HFFc6 (cell line): ENCODE results near the gene HDAC5. TPM values are rescaled to one million over a fixed set of nuclear protein-coding genes. Genes with fewer than 3 reads are reported as not detected.

Source experiments
- DNase-seq: peaks from one replicate; pipeline ENCODE4 v3.0.0-alpha.2; 2018
- H3K27ac Mint-ChIP-seq: 2 replicates; pipeline ENCODE4 v1.8.0; 2020; ENCODE audit warnings: mild to moderate bottlenecking, mixed read lengths
- H3K27me3 Mint-ChIP-seq: 2 replicates; pipeline ENCODE4 v1.8.0; 2021; ENCODE audit warnings: mild to moderate bottlenecking, moderate library complexity, mixed read lengths; ENCODE audit not compliant: insufficient read depth
- H3K36me3 Mint-ChIP-seq: 2 replicates; pipeline ENCODE4 v1.8.0; 2021; ENCODE audit warnings: low read depth, mixed read lengths
- H3K4me1 Mint-ChIP-seq: 2 replicates; pipeline ENCODE4 v1.8.0; 2020; ENCODE audit warnings: low read depth, mixed read lengths
- H3K4me3 Mint-ChIP-seq: 2 replicates; pipeline ENCODE4 v1.8.0; 2020; ENCODE audit warnings: mild to moderate bottlenecking, moderate library complexity, mixed read lengths
- H3K9me3 Mint-ChIP-seq: 2 replicates; pipeline ENCODE4 v1.8.0; 2020; ENCODE audit warnings: mild to moderate bottlenecking, mixed read lengths
- total RNA-seq, 6 experiments: library from RNA; stranded (reverse); fragmentation: NEBNext Ultra II Directional; extraction: Animal tissue kit (Norgen Biotek cat#: 25700); gene quantifications; 2 replicates in 1 of 6; 3 replicates in 5 of 6; pipeline ENCODE4 v1.2.3, GENCODE V29; 2021
- TF ChIP-seq, protein P1 (sequence below): fragments of 200-600 bp; sonication (generic); IDR thresholded peaks from 2 replicates; pipeline ENCODE4 v1.5.0; 2021; ENCODE audit warnings: antibody characterized with exemption, mild to moderate bottlenecking

The HDAC5 gene
- total RNA-seq, 6 experiments from 2014 or later, result 63.4 to 87.4 (median 78.7) TPM

DNA sequence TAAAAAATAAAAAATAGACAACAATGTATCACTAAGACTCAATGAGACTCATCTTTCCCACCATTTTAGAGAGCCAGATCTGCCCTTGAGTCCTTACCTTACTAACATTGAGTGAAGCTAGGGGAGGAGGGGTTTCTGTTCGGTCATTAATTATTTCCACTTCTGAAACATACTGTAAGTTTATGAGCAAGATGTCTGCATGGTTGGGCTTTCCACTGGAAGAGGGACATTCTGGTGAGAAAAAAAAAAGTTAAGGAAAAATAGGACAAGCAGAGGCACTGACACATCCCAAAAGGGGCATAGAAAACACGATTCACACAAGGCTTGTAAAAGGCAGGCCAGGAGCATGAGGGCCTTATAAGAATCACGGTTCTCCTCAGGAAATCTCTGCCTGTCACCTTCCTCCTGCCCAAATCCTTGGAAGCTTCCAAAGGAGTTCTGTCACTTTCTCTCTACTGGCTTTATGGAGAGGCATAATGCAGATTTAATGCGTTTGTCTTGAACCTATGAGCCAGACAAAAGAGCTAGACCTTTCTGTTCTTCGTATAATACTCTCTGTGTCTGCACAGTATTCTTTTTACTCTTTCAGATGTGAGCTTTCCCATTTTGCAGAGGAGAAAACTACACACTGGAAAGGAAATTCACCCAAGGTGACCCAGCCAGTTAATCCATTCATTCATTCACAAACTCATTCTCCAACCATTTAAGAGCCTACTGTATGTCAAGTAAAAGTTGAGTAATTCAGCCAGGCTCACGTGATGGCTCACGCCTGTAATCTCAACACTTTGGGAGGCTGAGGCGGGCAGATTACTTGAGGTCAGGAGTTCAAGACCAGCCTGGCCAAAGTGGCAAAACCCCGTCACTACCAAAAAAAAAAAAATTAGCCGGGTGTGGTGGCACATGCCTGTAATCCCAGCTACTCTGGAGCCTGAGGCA is 59.5 kb downstream of the HDAC5 start:
- TF ChIP-seq, protein P1, sequence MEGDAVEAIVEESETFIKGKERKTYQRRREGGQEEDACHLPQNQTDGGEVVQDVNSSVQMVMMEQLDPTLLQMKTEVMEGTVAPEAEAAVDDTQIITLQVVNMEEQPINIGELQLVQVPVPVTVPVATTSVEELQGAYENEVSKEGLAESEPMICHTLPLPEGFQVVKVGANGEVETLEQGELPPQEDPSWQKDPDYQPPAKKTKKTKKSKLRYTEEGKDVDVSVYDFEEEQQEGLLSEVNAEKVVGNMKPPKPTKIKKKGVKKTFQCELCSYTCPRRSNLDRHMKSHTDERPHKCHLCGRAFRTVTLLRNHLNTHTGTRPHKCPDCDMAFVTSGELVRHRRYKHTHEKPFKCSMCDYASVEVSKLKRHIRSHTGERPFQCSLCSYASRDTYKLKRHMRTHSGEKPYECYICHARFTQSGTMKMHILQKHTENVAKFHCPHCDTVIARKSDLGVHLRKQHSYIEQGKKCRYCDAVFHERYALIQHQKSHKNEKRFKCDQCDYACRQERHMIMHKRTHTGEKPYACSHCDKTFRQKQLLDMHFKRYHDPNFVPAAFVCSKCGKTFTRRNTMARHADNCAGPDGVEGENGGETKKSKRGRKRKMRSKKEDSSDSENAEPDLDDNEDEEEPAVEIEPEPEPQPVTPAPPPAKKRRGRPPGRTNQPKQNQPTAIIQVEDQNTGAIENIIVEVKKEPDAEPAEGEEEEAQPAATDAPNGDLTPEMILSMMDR, result no peak
- H3K27me3 Mint-ChIP-seq, result no peaks in the 10 kb centered on the region; the same call in none of the 2 replicates
- no peak for DNase-seq
- H3K27ac Mint-ChIP-seq, result peak overlapping the region; percentile 59
- peaks cover 44% of the 10 kb centered on the region for H3K36me3 Mint-ChIP-seq
- peaks cover 54% of the 10 kb centered on the region for H3K4me1 Mint-ChIP-seq
- no peaks in the 10 kb centered on the region for H3K9me3 Mint-ChIP-seq
- peak overlapping the region; percentile 50 for H3K4me3 Mint-ChIP-seq

- H3K27me3 Mint-ChIP-seq, result no peaks in the 10 kb centered on the region; the same call in none of the 2 replicates
- peaks cover 44% of the 10 kb centered on the region for H3K36me3 Mint-ChIP-seq
- H3K4me3 Mint-ChIP-seq, result no peak overlapping the region
- H3K9me3 Mint-ChIP-seq, result no peaks in the 10 kb centered on the region
- no peak overlapping the region for H3K27ac Mint-ChIP-seq
- H3K4me1 Mint-ChIP-seq, result peaks cover 54% of the 10 kb centered on the region
- TF ChIP-seq, protein P1, result no peak
- DNase-seq, result no peak
These were observed 60.6 kb downstream of the HDAC5 start for GRCh38 chr17:44062871-44063270.

- Mint-ChIP-seq H3K4me3 (peak overlapping the region; percentile 41), H3K4me1 (peaks cover 48% of the 10 kb centered on the region), H3K27ac (peak overlapping the region; percentile 62), H3K36me3 (peaks cover 44% of the 10 kb centered on the region), H3K9me3 (no peaks in the 10 kb centered on the region), H3K27me3 (no peaks in the 10 kb centered on the region; the same call in none of the 2 replicates)
- TF ChIP-seq, protein P1, result no peak
- DNase-seq, result no peak
These were observed 62.0 kb downstream of the HDAC5 start for GRCh38 chr17:44061446-44061845.

DNA sequence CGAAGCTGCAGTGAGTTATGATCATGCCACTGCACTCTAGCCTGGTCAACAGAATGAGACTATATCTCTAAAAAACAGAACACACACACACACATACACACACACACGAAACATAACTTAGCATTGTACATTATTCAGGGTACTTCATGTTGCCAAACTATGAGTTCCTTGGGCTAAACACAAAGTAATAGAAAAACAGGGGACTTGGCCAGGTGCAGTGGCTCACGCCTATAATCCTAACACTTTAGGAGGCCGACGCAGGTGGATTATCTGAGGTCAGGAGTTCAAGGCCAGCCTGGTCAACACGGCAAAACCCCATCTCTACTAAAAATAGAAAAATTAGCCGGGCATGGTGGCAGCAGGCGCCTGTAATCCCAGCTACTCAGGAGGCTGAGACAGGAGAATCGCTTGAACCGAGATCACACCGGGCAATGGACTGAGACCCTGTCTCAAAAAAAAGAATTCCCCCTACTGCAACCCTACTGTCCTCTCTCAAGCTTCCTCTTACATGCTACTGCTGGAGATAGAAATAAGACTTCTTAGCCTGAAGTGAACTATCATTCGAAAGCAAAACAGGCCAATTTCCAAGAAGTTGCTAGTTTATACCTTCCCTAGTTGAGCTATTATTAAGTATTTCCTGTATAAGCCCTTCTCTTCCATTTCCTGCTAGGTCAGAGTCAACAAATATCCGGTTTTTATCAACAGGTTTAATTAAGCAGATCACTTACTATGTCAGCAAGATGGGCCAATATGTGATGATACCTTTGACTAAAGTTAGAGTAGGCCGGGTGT is 64.1 kb downstream of the HDAC5 start:
- Mint-ChIP-seq H3K36me3 (peaks cover 37% of the 10 kb centered on the region), H3K9me3 (no peaks in the 10 kb centered on the region), H3K4me3 (no peak overlapping the region), H3K4me1 (peaks cover 37% of the 10 kb centered on the region), H3K27me3 (no peaks in the 10 kb centered on the region), H3K27ac (no peak overlapping the region)
- TF ChIP-seq, protein P1, result no peak
- no peak for DNase-seq

DNA sequence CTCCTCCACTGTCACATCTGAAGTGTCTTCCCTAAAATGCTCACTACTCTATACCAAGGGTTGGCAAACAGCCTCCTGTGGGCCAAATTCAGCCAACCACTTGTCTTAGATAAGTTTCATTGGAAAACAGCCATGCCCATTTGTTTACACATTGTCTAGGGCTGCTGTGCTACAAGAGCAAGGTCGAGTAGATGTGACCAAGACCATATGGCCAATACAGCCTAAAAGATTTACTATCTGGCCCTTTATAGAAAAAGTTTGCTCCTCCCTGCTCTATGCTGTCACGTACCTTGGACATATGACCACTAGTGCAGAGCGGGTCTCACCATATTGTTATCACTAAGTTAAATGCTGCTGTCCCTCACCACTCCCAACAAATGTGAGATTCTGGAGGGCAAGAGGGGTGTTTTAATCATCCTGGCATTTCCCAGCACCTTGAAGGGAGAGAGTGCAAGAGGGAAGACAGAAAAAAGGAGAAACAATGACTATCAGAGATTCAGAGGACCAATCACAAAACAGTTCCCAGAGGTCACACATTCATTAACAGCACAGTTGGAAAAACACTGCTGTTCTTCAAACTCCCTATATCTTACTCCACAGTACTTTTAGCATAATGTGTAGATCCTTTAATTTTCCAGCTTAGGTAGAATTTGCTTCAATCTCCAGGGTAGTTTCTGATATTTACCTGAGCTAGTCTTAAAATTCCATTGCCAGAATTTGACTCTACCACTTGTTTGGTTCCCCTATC is 70.1 kb downstream of the HDAC5 start:
- no peak for DNase-seq

More for the DNA sequence above, 70.1 kb downstream of the HDAC5 start:
- no peaks in the 10 kb centered on the region for H3K9me3 Mint-ChIP-seq
- 0 out of 2 replicates have a peak, but pooled peaks cover 16% of the 10 kb centered on the region for H3K4me1 Mint-ChIP-seq
- H3K27me3 Mint-ChIP-seq, result no peaks in the 10 kb centered on the region
- peaks cover 13% of the 10 kb centered on the region for H3K36me3 Mint-ChIP-seq
- TF ChIP-seq, protein P1, result no peak
- H3K27ac Mint-ChIP-seq, result no peak overlapping the region
- no peak overlapping the region for H3K4me3 Mint-ChIP-seq
